NCI-H510A treated with DMSO at 0.1 percent for 48 hours (cell line): Measurements from ENCODE around the gene NARS2.
"Not testable (repeated sequence)": the region's sequence is repeated elsewhere in the genome, so short reads cannot be mapped to it uniquely, and the experiment has no call there.

ENCODE experiments used
- DNase-seq: peaks from one replicate; lab custom pipeline; 2025; lab: John Stamatoyannopoulos, UW

Gene NARS2, protein sequence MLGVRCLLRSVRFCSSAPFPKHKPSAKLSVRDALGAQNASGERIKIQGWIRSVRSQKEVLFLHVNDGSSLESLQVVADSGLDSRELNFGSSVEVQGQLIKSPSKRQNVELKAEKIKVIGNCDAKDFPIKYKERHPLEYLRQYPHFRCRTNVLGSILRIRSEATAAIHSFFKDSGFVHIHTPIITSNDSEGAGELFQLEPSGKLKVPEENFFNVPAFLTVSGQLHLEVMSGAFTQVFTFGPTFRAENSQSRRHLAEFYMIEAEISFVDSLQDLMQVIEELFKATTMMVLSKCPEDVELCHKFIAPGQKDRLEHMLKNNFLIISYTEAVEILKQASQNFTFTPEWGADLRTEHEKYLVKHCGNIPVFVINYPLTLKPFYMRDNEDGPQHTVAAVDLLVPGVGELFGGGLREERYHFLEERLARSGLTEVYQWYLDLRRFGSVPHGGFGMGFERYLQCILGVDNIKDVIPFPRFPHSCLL

DNA sequence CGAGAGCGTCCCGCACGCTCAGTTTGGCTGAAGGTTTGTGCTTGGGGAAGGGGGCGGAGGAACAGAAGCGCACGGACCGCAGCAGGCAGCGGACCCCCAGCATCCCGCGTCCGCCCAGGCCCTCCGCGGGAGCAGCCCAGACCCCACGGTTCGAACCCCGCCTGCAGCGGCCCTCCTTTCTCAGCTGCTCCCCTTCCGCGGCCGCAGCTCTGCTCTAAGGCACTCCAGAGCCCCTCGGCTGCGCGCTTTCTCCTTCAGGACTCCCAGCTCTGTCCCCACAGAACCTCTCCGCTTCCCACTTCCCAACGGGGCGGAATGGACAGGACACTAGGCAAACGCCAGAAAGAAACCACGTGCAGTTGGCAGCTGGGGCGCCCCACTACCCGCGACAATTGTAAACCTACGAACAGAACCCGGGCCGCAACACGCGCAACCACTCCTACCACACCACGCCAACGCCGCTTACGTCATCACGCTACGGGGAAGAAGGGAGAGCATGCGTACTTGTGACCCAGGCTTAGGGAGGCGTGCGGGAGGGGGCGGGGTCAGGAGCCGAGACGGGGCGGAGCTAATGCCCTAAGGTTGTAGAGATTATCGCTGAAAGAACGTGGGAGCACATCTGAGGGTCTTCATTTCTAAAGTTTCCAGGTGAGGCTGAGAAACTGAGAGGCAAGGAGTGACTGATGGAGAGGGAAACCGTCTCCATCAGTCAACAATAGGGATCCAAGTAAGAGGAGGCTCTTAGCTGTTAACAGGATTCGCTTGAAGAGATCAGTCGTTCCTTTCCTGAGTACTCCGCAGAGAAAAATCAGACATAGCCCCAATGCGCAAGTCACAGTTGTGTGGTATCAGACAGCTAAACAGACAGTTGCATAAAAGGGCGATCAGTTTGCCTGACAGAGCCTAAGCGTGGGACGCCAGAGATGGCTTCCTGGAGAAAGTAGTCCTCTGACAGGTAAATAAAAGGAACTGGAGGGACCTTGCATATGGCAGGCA, at the start of gene NARS2:
Gene NARS2, minus strand, starts transcription at position 479 of the 996 bp plus-strand sequence. Its CDS starts 376 bp downstream, at position 103.
- DNase-seq, result peak; percentile 98

DNA sequence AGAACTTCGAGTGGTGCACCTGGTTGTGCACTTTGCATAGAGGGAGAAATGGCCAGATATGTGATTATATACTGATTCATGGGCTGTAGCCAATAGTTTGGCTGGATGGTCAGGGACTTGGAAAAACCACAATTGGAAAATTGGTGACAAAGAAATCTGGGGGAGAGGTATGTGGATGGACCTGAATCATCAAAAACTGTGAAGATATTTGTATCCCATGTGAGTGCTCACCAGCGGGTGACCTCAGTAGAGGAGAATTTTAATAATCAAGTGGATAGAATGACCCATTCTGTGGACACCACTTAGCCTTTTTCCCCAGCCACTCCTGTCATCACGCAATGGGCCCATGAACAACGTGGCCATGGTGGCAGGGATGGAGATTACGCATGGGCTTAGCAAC, 48.0 kb upstream of the NARS2 start:
- no peak for DNase-seq

DNA sequence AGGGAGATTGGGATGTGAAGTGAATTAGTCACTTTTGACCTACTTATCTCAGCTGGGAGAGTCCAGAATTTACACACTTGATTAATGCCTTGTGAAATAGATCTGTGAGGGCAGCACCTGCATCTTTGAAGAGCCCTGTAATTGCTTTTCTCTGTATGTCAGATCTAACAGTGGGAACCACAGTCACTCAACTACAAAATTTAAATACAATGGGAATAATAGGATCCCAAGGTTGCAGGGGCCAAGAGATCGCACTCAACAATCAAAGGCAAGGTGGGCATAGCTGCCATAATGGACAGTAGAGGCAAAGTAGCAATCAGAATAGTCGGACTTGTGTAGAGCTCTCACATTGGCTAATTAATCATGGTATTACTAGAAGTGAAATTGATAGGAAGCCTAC, 45.5 kb upstream of the NARS2 start:
- DNase-seq, result no peak

DNA sequence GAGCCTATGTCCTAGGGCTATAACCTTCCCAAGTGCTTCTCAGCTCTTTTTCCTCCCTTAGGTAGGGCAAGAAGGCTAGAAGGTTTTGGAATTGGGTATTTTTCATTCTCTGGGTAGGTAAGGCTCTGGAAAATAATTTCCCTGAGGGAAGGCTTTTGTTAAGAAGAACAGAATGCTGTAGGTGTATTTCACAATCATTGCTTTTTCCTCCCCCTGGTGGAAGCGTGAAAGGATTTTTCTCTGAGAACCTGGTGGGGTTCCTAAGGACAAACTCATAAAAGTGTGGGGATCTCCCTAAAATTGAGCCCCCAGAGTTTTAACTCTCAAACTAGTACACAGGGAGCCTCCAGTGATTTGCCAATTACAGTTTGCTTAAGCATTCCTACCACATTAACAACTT, 41.1 kb upstream of the NARS2 start:
- no peak for DNase-seq

DNA sequence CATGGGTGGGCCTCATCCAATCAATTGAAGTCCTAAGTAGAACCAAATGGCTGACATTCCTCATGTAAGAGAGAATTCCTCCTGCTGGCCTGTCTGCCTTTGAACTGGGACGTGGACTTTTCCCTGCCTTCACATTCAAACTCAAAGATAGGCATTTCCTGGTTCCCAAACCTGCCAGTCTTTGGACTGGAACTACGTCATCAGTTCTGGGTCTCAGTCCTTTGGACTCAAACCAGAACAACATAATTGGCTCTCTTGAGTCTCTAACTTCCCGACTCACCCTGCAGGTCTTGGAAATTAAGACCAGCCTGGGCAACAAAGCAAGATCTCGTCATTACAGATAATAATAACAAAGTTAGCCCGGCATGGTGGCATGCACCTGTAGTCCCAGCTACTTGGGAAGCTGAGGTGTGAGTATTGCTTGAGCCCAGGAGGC, 38.7 kb upstream of the NARS2 start:
- no peak for DNase-seq

DNA sequence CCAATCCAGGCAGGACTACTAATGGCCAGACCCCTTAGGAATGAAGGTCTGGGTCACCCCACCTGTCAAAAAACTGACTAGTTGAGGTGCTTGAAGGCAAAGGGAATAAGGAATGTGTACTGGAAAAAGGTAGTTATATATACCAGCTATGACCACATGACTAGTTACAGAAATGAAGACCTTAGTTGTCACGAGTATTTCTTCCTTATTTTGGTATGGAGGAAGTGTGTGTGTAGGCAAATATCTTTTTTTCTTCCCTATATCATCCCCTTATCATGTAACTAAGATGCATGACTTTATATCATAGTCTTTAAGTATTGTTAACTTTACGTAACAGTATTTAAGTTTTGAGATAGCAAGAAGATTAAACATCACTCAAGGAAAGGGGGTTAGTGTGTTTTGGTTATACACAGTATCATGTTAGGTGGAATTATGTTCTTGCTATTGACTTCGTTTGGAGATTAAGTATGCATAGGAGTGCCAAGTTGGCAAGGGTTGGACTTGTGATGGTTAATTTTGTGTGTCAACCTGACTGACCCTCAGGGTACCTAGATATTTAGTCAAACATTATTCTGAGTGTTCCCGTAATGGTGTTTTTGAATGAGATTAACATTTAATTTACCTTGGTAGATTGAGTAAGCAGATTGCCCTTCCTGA, 38.2 kb upstream of the NARS2 start:
- DNase-seq, result no peak

DNA sequence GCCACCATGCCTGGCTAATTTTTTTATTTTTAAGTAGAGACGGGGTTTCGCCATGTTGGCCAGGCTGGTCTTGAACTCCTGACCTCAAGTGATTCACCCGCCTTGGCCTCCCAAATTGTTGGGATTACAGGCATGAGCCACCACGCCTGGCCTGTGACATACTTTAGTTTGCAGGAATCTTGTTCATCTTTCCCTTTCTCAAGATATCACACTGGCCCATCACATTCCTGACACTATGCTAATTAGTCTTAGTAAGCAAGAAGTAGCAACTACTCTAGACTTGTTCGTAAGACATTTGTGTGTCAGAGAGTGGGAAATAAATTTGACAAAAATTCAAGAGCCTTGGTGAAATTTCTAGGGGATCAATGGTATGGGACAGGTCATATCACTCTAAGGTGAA, 34.7 kb upstream of the NARS2 start:
- not testable (repeated sequence) for DNase-seq

DNA sequence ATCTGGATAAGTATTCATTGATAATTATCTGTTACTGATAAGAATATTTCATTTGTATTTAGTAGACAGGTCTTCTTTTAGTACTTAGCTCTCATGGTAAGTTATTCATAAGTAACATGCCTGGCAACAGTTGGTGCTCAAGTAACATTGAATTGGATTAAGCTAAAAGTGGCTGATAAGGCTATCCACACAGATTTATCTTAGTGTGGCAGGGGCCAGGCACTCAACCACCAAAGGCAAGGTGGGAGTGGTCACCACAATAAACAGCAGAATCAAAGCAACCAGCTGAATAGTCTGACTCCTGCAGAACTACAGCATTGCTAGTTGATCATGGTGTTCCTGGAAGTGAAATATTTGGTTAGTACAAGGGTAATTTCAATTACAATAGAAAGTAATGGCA, 33.0 kb upstream of the NARS2 start:
- no peak for DNase-seq

DNA sequence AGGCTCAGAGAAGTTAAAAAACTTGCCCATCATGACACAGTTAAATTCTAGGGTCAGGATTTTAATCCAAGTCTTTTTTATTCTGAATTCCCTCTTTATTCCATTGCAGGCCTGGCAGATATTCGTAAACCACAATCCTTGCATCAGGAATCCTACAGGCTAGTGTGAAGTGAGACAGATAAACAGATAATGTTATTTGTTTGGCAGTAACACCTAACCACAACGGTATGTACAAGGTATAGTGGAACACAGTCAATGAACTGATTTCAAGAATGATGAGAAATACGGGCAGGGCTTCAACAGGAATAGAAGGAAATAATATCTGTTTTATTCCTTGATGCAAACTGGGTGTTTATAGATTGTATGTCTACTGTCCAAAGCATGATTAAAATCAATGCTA, 32.0 kb upstream of the NARS2 start:
- DNase-seq, result no peak

DNA sequence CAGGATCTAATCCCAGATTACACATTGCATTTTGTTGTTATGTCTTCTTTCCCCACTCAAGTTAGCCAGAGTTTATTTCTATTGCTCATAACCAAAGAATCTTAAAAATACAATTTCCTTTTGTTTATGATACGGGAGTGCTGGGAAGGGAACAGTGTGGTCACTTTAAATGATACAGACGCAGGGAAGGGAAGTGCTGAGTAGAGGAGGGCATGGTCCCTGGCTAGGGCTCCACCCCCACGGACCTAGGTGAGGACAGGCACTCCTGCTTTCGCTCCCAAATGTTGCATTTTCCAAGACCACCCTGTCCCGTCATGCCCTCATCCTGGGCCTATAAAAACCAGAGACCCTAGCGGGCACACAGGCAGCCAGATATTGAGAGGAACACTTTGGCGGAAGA, 30.6 kb upstream of the NARS2 start:
- no peak for DNase-seq

DNA sequence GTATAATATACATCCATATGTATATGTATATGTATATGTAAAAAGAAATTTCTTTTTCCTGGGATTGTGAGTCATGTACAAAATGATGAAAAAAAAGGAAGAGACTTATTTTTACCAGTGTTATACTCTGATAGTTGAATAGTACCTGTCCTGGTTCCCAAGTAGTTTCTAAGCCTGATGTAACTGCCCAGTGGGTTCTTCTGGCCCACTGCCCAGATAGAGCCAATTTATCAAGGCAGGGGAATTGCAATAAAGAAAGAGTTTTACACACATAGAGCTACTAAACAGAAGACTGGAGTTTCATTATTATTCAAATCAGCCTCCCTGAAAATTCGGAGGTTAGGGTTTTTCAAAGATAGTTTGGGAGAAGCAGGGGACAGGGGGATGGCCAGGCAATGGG, 29.1 kb upstream of the NARS2 start:
- DNase-seq, result no peak

DNA sequence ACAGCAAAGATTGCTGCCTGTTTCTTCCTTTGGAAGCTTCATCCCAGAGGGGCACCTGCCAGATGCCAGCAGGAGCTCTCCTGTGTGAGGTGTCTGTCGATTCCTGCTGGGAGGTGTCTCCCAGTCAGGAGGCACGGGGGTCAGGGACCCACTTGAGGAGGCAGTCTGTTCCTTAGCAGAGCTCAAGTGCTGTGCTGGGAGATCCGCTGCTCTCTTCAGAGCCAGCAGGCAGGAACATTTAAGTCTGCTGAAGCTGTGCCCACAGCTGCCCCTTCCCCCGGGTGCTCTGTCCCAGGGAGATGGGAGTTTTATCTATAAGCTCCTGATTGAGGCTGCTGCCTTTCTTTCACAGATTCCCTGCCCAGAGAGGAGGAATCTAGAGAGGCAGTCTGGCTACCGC, 28.1 kb upstream of the NARS2 start:
- DNase-seq, result not testable (repeated sequence)

DNA sequence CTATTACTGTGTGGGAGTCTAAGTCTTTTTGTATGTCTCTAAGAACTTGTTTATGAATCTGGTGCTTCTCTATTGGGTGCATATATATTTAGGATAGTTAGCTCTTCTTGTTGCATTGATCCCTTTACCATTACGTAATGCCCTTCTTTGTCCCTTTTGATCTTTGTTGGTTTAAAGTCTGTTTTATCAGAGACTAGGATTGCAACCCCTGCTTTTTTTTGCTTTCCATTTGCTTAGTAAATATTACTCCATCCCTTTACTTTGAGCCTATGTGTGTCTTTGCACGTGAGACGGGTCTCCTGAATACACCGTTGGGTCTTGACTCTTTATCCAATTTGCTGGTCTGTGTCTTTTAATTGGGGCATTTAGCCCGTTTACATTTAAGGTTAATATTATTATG, 26.4 kb upstream of the NARS2 start:
- DNase-seq, result not testable (repeated sequence)

DNA sequence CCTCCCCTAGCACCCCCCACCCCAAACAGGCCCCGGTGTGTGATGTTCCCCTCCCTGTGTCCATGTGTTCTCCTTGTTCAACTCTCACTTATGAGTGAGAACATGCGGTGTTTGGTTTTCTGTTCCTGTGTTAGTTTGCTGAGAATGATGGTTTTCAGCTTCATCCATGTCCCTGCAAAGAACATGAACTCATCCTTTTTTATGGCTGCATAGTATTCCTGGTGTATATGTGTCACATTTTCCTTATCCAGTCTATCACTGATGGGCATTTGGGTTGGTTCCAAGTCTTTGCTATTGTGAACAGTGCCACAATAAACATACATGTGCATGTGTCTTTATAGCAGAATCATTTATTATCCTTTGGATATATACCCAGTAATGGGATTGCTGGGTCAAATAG, 22.9 kb upstream of the NARS2 start:
- DNase-seq, result not testable (repeated sequence)

DNA sequence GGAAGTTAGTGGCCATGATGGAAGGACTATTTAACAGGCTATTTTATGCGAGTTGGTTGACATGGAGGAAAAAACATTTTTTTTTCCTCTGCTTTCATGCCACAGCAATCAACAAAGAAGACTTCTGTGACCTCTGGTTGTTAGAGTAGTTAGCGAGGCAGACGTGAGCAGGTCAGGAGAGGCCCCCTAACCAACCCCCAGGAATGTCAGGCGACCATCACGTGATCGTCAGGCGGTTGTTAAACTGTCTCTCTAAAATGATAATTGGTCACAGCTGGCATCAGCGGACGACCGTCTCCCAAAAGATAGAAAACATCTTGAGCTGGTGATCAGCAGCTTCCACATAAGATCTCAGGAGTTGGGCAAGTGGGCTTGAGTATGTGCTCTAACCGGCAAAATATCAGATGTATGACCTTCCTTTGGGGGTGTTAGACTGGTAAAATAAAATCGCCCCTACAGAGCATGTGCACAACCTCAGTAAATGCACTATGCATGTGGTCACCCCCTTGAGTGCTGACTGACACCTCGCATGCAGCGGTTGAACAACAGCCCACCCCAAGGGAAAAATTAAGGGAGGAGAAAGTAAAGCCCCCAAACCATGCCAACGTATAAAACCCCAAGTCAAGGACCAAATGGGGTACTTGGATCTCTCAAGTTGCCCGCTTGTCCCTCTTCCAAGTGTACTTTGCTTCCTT, 20.9 kb upstream of the NARS2 start:
- DNase-seq, result no peak

DNA sequence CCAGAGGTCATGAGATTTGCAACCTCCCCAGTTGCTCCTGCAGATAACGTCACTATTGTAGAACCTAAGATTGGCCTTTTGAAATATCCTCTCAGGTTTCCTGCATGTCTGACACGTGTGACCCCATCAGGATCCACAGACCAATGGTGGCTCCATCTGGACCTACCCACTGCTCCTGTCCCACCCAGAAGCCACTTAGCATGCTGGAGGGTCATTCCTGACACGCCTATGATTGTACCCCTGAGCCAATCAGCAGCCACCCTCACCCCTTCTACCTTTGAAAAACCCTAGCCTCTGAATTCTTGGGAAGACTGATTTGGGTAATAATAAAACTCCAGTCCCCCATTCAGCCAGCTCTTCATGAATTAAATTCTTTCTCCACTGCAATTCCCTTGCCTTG, 20.1 kb upstream of the NARS2 start:
- DNase-seq, result no peak

DNA sequence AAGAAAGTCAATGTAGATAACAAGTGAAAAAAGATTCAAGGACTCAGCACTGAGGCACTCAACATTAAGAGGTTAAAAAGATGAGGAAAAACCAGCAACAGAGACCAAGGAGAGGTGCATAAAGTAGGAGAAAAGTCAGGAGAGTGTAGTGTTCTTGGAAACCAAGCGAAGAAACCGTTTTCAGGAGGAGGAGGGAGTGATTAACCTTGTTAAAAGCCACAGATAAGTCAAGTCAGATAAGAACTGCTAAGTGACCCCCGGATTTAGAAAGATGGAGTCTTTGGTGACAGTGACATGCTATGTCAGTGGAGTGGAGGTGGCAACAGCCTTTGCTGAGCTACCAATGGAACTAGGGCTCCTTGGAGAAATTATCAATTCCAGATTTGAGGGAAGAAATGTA, 13.9 kb upstream of the NARS2 start:
- DNase-seq, result no peak

DNA sequence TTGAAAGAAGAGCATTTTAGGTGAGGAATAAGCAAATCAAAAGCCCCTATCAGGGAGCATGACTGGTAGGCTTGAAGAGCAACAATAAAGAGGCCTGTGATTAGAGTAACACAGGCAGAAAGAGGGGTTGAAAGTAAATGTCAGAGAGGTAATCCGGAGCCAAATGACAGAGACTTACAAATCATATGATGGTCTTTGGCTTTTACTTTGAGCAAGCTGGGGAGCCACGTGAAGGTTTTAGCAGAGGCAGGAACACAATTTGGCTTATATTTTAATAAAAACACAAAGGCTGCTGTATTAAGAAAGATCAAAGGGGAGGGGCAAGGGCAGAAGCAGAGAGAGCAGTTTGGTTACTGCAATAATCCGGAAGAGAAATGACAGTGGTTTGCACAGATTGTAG, 12.8 kb upstream of the NARS2 start:
- DNase-seq, result no peak

DNA sequence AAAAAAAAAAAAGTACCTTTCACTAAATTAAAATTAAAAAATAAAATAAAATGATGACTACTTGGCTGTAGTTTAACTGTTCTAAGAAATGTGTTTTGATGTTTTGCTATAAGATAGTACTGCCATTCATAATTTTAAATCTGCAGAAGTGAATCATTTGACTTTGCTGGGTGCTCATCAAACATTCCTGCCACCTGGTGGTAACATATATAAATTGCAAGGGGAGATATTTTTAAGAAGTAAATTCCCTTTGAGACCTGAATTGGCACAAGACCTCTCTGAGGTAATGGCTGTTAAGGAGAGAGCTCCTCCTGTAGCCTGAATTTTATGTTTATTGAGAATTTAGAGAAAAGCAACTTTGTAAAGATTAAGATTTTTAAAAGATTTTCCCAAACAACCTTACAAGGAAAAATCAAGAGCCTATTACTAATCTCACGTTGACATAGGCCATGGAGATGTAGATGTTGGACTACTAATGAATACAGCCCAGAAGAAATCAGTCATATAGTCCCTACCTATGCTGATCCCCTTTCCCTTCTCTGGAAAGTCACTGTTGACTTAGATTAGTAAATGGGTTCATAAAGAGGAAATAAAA, 11.9 kb upstream of the NARS2 start:
- DNase-seq, result no peak

DNA sequence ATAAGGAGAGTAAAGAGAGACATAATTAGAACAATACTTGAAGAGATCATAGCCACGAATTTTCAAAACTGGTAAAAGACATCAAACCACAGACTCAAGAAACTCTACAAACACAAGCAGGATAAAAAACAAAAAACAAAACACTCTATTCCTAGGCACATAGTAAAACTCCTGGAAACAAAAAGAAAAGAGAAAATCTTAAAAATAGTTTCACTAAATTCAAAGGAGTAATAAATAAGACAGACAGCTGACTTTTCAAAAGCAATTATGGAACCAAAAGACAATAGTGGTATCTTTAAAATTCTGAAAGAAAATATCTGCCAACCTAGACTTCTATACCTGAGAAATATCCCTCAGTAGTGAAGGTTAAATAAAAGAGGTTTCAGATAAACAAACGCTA, 9.2 kb upstream of the NARS2 start:
- DNase-seq, result no peak

DNA sequence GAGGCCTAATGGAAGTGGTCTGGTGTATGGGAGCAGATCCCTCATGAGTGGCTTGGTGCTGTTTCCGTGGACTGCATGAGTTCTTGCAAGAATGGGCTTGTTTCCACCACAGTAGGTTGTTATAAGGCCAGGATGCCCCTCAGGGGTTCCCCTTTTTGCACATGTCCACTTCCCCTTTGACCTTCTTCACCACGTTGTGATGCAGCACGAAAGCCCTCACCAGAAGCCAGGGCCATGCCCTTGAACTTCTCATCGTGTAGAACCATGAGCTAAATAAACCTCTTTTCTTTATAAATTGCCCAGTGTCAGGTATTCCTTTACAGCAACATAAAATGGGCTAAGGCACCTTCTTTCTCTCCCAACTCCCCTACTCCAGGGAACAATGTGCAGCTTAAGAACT, 2.8 kb upstream of the NARS2 start:
- DNase-seq, result no peak
